NT2/D1 (cell line): ENCODE results near the gene ATF4.

Experiments
- DNase-seq: peaks from one replicate; pipeline ENCODE4 v3.0.0-alpha.2; 2011; ENCODE audit warnings: low read depth, low spot score
- H3K27me3 ChIP-seq: 2 replicates; pipeline ENCODE4 v1.6.0; 2011; ENCODE audit warnings: mild to moderate bottlenecking; ENCODE audit not compliant: insufficient read length, insufficient read depth
- H3K36me3 ChIP-seq: 2 replicates; pipeline ENCODE4 v1.6.1; 2011; ENCODE audit warnings: mild to moderate bottlenecking, low read length, mixed read lengths; ENCODE audit not compliant: insufficient read depth, insufficient read length
- H3K4me1 ChIP-seq: 2 replicates; pipeline ENCODE4 v1.5.1; 2011; ENCODE audit not compliant: insufficient read depth, insufficient read length
- H3K4me3 ChIP-seq: 2 replicates; pipeline ENCODE4 v1.5.1; 2011; ENCODE audit warnings: low read depth; ENCODE audit not compliant: insufficient read length
- H3K9ac ChIP-seq: 2 replicates; pipeline ENCODE4 v1.6.0; 2011; ENCODE audit warnings: low read depth; ENCODE audit not compliant: insufficient read length
- H3K9me3 ChIP-seq: 2 replicates; pipeline ENCODE4 v1.5.1; 2011; ENCODE audit warnings: mild to moderate bottlenecking, low read length; ENCODE audit not compliant: insufficient read depth
- SUZ12 ChIP-seq: IDR thresholded peaks from 2 replicates; pipeline ENCODE4 v1.6.1; 2011; ENCODE audit not compliant: insufficient read length, insufficient read depth; ENCODE audit errors: extremely low read depth
- YY1 ChIP-seq: IDR thresholded peaks from 2 replicates; pipeline ENCODE4 v1.6.1; 2011; ENCODE audit not compliant: insufficient read length, insufficient read depth
- ZNF274 ChIP-seq: IDR thresholded peaks from 2 replicates; pipeline ENCODE4 v1.6.1; 2011; ENCODE audit warnings: mild to moderate bottlenecking, low read depth, low read length

ATF4 gene

DNA sequence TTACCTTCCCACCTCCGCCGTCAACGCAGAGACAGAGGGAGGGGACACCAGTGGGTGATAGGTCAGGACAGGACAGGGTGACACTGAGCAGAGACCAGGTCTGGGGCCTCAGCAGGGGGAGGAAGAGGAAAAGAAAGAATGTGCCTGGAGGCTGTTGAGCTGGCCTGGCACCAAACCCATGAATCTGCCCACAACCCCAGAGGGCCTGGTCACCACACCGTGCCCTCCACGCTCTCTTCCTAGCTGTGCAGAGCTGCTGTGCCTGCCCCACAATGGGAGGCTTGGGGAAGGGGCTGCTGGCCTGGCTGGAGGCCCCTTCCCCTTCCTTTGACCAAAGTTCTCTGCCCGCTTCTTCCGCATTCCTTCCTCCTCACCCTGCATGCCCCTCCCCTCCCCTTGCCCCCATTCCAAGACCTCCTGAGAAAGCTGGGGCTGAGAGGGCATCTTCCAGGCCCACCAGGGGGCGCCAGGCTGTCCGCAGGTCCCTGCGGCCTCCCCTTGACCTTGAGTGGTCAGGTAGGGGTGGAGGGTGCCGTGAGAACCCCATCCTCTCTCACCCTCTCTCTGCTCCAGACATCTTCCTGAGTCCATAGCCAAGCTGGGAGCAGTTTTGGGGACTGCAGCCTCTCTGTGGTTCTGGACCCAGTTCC lies 39.2 kb downstream of the ATF4 start:
- Histone ChIP-seq H3K27me3 (peaks cover 38% of the 10 kb centered on the region), H3K36me3 (no peaks in the 10 kb centered on the region), H3K4me3 (no peak overlapping the region), H3K4me1 (peaks cover 11% of the 10 kb centered on the region), H3K9me3 (no peaks in the 10 kb centered on the region), H3K9ac (no peak overlapping the region)
- TF ChIP-seq YY1 (no peak), ZNF274 (no peak), SUZ12 (no peak)
- DNase-seq, result no peak

DNA sequence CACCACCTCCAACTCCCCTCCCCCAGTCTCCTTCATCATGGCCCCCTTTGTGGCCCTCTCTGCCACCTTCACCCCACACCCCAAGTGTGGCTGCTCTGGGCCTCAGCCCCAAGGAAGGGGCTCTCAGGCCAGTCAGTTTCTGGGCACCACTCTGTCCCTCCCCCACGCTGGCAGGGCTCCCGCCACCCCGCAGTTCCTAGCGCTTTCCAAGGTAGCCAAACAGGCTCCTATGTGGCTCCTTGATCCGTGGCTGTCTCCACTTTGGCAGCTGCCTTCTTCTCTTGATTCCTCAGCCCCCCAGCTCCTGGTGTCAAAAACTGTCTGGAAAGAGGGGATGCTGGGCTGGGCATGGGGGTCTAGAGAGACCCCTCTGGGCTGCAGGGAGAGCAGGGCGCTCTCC lies 39.8 kb downstream of the ATF4 start:
- H3K4me1 ChIP-seq, result peaks cover 11% of the 10 kb centered on the region
- no peaks in the 10 kb centered on the region for H3K9me3 ChIP-seq
- no peak overlapping the region for H3K4me3 ChIP-seq
- peaks cover 38% of the 10 kb centered on the region for H3K27me3 ChIP-seq
- H3K9ac ChIP-seq, result no peak overlapping the region
- DNase-seq, result no peak
- TF ChIP-seq ZNF274 (no peak), YY1 (no peak), SUZ12 (no peak)
- no peaks in the 10 kb centered on the region for H3K36me3 ChIP-seq

DNA sequence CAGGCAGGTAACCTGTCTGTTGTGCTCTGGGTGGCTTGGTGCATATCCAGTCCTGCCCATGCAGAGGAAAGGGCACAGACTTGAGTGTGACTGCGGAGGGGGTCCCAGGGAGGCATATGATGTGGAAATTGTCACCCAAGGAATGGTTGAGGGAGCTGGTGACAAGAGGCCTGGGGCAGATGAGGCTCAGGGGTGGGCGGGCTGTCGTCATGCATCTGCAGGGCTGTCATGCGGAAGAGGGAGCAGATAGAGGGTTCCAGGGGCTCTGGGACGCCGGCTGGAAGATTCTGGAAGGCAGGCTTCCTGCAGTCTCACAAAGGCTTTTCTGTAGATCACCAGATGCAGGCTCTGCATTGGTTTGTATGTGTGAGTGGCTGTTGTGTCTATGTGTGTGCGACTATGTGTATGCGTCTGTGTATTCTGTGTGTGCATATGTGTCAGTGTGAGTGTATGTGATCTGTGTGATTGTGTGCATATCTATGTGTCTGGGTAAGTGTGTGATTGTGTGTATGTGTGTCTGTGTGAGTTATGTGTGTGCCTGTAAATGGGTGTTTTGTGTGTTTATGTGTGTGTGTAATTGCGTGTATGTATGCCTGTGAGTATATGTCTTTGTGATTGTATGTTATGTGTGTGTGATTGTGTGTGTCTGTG lies 42.6 kb downstream of the ATF4 start:
- peaks cover 14% of the 10 kb centered on the region for H3K27me3 ChIP-seq
- no peaks in the 10 kb centered on the region for H3K36me3 ChIP-seq
- no peak overlapping the region for H3K4me3 ChIP-seq
- no peaks in the 10 kb centered on the region for H3K9me3 ChIP-seq
- no peak for DNase-seq
- TF ChIP-seq ZNF274 (no peak), SUZ12 (no peak), YY1 (no peak)
- H3K4me1 ChIP-seq, result peaks cover 13% of the 10 kb centered on the region
- H3K9ac ChIP-seq, result no peak overlapping the region

DNA sequence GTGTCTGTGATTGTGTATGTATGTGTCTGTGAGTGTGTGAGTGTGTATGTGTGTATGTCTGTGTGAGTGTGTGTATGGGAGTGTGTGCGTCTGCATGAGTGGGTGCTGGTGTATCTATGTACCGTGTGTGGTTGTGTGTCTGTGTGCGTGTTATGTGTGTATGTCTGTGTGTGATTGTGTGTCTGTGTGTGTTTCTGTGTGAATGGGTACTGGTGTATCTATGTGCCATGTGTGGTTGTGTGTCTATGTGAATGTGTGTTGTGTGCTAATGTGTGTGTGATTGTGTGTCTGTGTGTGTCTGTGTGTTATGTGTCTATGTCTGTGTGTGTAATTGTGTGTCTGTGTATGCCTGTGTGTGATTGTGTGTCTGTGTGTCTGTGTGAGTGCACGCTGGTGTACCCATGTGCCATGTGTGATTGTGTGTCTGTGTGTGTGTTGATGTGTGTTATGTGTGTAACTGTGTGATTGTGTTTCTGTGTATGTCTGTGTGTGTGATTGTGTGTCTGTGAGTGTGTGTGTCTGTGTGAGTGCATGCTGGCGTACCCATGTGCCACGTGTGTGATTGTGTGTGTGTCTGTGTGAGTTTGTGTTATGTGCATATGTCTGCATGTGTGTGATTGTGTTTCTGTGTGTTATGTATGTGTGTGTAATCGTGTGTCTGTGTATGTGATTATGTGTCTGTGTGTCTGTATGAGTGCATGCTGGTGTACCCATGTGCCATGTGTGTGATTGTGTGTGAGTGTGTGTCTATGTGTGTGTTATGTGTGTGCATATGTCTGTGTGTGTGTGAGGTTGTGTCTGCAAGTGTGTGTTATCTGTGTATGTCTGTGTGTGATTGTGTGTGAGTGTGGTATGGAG lies 43.4 kb downstream of the ATF4 start:
- peaks cover 13% of the 10 kb centered on the region for H3K4me1 ChIP-seq
- TF ChIP-seq SUZ12, result no peak
- no peak for TF ChIP-seq YY1
- TF ChIP-seq ZNF274, result no peak
- no peaks in the 10 kb centered on the region for H3K36me3 ChIP-seq
- H3K27me3 ChIP-seq, result peaks cover 6% of the 10 kb centered on the region
- H3K9me3 ChIP-seq, result no peaks in the 10 kb centered on the region
- H3K9ac ChIP-seq, result no peak overlapping the region
- H3K4me3 ChIP-seq, result no peak overlapping the region
- DNase-seq, result no peak

DNA sequence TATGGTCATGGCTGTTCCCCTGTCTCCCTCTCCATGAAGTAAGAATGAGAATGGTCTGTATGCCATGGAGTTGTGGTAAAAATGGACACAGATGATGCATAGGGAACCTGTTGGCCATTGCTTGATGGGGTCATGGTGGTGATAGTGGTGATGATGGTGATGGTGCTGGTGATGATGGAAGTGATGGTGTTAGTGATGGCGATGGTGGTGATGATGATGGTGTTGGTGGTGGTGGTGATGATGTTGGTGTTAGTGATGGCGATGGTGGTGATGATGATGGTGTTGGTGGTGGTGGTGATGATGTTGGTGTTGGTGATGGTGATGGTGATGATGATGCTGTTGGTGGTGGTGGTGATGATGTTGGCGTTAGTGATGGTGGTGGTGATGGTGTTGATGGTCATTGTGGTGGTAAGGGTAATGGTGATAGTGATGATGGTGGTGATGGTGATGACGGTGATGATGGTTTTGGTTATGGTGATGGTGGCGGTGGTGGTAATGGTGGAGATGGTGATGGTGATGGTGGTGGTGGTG lies 45.1 kb downstream of the ATF4 start:
- DNase-seq, result no peak
- TF ChIP-seq YY1 (no peak), SUZ12 (no peak)
- Histone ChIP-seq H3K27me3 (no peaks in the 10 kb centered on the region), H3K4me1 (peaks cover 6% of the 10 kb centered on the region), H3K9me3 (no peaks in the 10 kb centered on the region), H3K4me3 (no peak overlapping the region), H3K36me3 (no peaks in the 10 kb centered on the region), H3K9ac (no peak overlapping the region)

DNA sequence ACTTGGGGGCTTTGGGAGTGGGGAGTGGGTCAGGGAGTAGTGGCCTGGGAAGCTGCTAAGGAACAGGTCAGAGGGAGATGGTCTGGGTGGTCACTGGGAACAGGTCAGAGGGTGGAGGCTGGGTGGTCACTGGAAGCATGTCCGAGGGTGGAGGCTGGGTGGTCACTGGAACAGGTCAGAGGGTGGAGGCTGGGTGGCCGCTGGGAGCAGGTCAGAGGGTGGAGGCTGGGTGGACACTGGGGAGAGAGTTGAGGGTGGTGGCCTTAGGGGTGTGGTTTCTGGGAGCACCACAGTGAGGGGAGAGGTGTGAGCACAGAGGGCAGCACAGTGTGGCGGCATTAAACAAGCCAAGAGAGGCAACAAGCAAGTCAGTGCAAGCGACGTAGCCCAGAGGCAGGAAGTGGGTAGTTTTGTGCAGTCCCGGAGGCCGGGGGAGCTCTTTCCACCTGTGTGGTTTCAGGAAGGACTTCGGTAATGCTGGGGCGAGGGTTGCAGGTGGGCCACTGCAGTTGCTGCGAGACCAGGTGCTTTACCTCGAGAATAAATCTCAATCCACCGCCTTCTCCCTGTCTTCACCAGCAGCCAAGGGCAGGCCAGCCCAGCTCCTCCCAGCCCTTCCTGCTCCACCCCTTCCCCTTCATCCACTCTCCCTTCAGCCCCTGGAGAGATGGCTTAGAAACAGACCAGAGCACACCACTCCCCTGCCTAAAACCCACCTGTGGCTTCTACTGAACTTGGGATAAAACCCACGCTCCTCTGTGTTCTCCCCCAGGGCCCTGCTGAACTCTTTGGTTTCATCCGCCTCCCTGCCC lies 47.0 kb downstream of the ATF4 start:
- no peak for DNase-seq
- no peak overlapping the region for H3K4me3 ChIP-seq
- no peak overlapping the region for H3K9ac ChIP-seq

More for the DNA sequence above, 47.0 kb downstream of the ATF4 start:
- Histone ChIP-seq H3K36me3 (no peaks in the 10 kb centered on the region), H3K27me3 (no peaks in the 10 kb centered on the region), H3K9me3 (no peaks in the 10 kb centered on the region), H3K4me1 (peaks cover 6% of the 10 kb centered on the region)
- no peak for TF ChIP-seq SUZ12
- no peak for TF ChIP-seq ZNF274
- TF ChIP-seq YY1, result no peak
